Prostate gland (tissue), 2 donors: ENCODE data around the gene SLC43A2.

ENCODE experiments used
- CTCF ChIP-seq, 4 experiments: fragments of 200-600 bp in 2 of 4; fragments of 450-650 bp in 2 of 4; sonication (generic) in 2 of 4; IDR thresholded peaks; 1 replicate in 3 of 4; 2 replicates in 1 of 4; pipeline ENCODE4 v1.5.1; 2016 to 2019; ENCODE audit warnings: antibody characterized with exemption in 4 of 4, mild to moderate bottlenecking in 2 of 4, moderate library complexity in 2 of 4
- POLR2AphosphoS5 ChIP-seq: sonication (generic); formaldehyde crosslinking; IDR thresholded peaks from one replicate; pipeline ENCODE4 v1.6.1; 2017; ENCODE audit warnings: antibody characterized with exemption

- TF ChIP-seq CTCF (IDR thresholded peaks at IDR 0.05) = no peak
- TF ChIP-seq POLR2AphosphoS5 = no peak
Measured at GRCh38 chr17:1608676-1609075, 20.0 kb downstream of the SLC43A2 start.
